Stimulated activated CD8-positive, alpha-beta memory T cell treated with anti-CD3 and anti-CD28 coated beads, Interleukin-15, amount 100 ng/mL, for 1 hour (primary cell): ENCODE results near the gene EXOC4.

Experiments
- DNase-seq: peaks from one replicate; pipeline ENCODE4 v3.0.0-alpha.2; 2020; ENCODE audit warnings: low read depth

The EXOC4 gene

DNA sequence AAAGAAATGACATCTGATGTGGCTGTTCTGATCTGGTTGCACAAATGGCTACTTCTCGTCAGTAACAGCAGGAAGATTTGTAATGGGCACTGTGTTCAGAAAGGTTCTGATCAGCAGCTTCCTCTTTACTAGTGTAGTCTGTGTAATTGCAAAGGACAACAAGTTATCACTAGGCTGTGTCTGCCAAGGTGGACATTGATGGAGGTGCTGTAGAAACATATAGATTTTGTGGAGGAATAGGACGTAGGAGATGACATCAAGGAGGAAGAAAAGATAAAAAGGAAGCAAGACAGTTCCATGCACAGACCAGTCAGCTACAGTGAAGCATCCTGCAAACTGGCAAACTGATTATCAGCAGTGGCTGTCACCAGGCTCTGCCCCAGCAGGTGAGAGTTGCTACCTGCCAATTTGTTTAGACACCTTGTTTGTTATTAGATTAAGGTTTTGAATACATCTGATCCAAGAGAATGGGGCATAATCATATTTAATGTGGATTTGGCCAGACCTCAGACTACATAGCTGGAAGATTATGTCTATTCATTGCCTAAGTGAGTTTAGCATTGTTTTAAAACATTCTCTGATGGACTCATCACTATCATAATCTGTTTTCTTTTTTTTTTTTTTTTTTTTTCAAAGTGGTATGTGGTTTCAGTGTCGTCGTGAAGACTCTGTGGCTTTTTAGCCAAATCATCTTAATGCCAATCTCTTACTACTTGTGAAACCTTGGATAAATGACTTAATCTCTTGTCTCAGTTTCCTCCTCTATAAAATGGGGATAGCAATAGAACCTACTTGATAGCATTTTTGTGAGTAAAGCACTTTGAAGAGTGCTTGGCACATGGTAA, 456.4 kb downstream of the EXOC4 start:
- no peak for DNase-seq

DNA sequence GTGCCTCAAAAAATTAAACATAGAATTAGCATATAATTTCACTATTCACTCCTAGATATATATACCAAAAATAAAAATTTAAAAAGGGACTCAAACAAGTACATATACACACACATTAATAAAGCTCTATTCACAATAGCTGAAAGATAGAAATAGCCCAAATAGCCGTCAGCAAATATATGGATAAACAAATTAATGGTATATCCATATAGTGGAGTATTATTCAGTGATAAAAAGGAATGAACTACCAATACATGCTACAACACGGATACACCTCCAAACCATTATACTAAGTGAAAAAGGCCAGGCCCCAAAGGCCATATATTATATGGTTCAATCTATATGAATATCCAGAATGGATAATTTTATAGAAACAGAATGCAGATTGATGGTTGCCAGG, 459.7 kb downstream of the EXOC4 start:
- no peak for DNase-seq

DNA sequence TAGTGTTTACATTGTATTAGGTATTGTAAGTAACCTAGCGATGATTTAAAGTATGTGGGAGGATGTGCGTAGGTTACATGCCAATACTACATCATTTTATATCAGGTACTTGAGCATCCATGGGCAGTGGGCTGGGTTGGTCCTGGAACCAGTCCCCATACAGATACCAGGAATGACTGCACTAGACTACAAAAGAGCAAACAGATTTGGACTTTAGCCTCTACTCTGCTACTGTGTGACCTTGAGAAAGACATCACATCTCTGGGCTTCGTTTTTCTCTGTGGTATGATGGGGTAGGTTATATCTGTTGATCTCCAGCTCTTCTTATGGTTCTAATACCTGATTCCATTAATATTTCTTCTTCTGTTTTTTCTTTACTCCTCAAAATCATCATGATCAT, 461.8 kb downstream of the EXOC4 start:
- no peak for DNase-seq

DNA sequence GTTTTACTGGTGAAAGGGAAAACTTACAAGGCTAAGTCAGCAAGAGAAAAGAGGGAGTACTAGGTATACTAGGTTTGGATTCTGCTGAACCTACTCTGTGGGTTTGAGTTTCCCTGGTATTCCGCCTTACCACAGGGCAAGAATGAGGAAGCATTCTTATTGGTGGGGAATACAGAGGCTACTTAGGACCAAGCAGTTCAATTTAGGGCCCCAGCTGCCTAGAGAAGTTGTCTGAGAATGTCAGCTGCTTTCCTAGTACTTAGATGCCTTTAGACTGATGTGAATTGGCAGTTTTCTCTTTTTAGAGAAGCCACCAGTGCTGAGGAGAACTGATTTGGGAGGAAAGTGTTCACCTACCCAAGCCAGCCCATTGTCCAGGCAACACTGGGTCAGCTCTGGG, 465.3 kb downstream of the EXOC4 start:
- no peak for DNase-seq

DNA sequence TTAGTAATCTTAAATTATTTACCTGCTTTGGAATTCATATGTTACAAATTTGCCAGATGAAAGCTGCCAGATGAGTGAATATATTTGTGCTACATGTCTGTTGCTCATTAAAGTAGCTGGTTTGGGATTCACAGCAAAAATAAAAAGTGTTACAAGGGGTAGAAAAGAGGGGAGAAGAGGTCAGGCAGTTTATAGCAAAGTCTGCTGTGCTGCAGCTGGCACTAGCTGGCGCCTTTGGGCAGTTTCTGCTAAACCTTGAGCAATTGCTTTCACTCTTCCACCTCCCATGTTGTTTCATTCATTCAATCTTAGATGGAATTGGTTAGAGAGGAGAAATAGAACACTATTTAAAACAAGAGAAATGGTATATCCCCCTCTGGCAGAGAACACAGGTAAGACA, 470.2 kb downstream of the EXOC4 start:
- DNase-seq: no peak

DNA sequence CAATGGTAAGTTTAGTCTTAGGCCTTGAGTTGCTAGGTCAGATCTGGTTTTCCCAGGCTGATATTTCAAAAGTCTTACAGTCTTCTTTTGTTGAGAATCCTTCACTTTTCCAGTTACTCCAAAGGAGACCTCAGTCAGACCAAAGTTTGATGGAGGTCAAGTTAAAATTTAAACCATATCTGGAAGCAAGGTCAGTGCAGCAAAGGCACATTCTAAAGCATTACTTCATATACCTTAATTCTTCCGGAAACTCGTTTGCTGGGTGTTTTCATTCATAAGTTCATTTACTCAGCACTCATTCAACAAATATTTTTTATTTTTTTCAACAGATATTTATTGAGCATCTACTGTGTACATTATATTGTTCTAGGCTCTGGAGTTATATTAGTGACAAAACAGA, 471.3 kb downstream of the EXOC4 start:
- no peak for DNase-seq

DNA sequence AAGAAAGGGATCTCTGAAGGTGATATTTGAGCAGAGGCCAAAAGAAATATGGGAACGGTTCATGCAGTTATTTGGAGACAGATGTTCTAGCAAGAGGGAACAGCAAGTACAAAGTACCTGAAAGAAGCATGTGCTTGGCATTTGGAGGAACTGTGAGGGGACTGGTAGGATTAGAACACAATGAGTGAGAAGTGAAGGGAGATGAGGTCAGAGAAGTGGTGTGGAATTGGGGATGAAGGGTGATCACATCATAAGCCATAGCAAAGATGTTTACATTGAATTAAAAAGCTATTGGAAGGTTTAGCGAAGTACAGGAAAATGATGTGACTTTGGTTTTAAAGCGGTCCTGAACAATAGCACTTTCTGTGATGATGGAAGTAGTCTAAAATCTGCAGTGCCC, 471.8 kb downstream of the EXOC4 start:
- no peak for DNase-seq

DNA sequence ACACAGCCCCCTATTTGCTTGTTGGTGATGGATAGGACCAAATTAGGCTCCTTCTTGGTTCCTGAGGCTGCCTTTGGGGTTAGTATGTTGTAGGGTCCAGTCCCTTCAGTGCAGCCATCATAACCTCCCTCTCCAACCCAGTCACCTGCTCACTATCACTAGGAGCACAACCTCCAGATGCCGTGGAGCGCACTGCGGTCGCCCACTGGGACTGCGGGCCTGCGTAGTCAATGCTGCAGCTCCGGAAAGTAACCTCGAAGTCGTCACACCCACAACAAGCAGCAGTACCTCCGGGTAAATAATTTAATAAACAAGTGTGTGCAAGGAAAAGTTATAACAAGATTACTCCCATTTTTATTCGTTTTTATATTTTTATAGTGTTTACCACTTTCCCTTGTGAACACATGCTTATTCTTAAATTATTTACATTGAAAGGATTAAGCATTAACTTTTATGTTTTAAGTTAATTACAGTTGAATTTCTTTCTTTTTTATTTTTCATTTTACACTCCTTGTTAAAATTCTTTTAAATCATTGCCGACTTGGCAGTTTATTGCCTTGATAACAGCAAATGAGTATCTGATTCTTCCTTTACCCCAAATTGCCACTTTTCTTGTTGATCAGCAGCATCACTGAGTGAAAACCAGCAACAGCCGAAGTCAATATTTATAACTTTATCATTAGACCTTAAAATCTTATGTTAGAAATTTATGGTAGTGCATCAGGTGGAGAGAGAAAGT, 474.8 kb downstream of the EXOC4 start:
- DNase-seq: no peak

DNA sequence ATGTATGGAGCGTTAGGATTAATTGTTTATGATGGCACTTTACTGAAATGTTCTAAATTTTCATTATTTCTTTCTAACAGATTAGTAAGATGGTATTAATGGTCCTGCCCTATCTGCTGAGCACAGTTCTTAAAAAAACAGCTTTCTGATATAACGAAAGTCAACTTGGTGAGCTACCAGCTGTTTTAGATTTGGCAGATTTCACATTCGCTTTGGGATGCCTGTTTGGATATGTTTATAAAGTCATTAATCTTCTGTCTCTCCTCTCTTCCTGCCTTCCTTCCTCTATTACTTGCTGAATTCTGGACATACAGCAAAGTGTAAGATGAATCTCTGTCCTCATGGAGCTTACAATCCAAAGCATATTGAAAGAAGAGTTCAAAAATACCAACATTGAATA, 477.5 kb downstream of the EXOC4 start:
- no peak for DNase-seq

DNA sequence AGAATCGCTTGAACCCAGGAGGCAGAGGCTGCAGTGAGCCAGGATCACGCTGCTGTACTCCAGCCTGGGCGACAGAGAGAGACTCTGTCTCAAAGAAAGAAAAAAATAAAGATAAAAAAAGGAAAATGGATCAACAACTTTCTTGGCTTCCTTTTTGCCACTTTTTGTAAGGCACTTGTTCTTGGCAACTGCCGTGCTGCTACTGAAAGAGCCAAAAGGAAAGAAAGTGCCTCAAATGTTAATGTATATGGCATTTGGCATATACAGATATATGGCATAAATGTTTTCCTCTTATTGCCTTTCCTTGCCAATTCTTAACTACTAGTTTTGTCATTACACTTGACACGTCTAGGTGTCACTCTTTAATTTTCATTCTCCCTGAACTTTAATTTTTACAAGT, 480.5 kb downstream of the EXOC4 start:
- DNase-seq: no peak

DNA sequence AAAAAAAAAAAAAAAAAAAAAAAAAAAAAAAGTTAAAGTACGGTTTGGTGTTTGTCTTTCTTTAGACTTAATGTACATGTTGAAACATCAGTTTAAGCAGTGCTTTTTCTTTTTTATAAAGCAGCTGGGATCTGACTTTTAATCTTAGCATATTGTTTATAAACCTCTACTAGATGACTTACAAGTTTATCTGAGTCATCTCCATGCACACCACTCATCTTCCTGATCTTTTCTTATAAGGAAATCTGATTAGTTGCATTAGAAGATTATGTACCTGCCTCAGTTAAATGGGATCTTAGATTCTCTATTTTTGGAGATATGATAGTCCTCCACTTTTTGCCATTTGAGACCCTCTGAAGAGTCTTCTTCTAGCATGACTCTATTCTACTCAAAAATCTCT, 482.3 kb downstream of the EXOC4 start:
- no peak for DNase-seq

DNA sequence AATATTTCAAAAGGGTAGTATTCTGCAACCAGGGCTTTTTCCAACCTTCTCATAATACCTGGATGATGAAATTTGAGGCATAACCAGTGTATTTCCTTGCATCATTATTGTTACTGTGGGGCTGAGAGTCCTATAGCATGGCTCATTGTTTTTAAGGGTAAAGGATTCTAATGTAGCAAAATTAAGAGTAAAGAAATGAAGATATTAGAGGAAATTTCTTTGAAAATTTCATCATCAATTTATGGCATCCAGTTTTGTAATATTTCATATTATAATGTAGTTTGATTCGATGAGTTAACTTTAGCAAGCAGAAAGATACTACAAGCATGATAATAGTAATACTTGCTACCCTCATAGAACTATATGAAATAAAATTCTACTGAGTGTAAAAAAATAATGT, 486.9 kb downstream of the EXOC4 start:
- no peak for DNase-seq

DNA sequence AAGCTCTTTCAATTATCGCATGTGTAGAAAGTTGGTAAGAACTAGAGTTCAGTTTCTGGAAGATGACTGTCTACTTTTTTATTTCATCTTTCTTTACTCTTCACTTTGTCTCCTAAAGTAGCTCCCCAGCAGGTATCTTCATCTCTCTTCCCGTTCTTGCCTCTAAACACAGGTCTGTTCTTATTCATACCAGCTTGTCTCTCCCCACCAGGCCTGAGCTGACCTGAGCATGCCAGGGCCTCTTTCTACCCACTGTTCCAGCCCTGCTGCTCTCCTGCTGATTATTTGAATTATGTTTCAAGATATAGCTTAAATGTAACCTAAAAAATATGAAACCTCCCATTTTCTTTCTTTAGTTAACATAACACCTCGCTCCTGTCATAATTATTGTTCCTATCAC, 488.2 kb downstream of the EXOC4 start:
- DNase-seq: no peak

DNA sequence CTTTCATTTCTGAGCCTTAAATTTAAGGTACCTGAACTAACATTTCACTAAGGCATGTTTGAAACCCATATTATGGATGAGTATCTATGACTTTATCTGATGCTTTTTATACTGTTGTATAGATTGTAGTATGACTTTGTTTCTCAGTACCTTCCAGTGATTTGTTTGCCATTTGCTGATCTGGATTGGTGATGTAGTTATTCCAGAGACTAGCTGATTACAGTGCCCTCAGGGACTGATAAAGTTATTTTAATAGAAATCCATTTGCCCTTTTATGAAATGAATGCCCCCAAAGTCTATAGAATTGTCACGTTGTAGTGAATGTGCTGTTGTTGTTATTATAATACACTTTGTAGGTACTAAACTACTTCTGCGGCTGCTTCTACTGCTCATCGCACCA, 488.8 kb downstream of the EXOC4 start:
- DNase-seq: no peak

DNA sequence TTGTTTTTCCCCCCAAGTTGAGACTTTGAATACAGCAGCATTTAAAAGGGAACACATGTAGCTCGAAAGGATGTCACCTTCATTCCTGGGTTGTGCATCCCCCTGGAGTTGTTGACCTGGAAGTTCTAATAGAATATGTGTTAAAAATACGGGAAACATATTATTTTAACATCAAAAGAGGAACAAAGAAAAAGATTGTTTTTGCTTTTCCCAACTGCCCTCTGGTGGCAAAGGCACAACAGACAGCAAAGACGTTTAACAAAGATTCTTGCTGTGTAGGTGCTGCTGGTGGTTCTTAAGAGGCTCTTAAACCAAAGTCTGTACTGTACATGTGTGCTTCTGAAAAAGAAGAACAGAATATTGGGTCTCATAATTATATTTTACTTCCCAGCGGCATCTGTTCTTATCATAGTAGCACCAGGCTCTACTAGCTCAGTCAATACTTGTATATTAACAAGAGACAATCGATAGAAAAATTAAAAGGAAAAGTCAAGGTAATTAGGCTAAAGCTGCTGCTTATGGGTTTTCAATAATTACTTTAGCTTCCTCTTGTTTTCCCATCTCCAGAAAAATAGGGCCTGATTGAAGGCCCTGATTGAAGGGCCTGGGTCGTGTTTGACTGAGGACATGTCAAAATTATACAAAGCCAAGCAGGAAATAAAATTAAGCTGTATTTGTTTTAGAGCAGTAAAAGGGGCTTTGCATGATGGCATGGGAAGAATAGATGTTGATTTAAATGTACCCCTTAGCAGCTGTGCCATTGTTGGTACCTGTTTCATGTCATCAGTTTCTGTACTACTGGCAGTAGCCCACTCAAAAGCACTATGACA, 490.0 kb downstream of the EXOC4 start:
- DNase-seq: no peak

DNA sequence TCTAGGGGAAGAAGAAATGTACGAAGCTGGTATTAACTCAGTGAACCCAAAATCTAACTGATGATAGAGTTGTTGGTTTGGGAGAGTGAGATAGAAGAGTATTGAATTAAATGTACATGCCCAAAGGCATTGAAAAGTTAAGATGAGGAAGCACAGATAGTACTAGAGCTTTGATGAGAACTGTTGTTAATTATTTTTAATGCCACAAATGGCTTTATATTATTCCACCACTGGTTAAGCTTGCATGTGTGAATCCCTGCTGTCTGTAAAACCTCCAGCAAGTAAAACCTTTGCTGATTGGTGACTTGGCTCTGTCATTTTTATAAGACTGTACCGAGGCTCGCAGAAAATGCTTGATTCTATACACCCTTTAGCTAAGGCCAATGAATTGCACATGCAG, 491.6 kb downstream of the EXOC4 start:
- DNase-seq: no peak

DNA sequence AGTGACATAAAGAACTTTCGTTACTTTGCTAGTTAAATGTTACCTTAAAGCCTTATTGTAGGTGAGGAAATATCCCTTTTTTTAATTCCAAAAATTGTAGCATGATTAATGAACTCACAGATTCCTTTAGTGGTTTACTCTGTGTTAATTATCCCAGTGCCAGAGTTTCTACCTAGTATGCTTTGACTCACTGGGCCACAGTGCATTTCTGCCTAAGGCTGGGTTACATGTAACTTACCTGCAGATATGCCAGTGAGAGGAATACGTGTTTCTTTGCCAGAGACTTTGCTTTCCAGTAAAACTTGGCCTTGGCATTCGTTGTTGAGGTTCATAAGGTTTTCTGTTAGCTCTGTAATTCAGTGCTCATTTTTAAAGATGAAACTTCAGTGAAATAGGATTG, 493.4 kb downstream of the EXOC4 start:
- DNase-seq: no peak

DNA sequence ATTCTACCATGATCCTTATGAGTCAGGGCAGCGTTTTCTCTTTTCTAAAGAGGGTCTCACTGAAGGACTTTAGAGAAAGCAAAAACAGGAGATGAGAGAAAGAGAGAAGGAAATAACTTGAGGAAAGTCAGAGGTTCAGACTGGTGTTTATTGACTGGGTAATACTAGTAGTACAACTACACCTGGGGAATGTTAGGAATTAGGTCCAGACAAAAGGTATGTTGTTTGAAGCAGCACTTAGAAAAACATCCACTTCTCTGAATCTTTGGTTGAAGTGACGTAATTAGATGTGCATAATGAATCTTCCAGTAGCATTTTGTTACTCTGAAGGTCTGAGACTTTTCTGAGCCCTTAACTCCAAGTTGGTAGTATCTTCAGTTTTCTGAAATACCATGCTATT, 494.0 kb downstream of the EXOC4 start:
- no peak for DNase-seq

DNA sequence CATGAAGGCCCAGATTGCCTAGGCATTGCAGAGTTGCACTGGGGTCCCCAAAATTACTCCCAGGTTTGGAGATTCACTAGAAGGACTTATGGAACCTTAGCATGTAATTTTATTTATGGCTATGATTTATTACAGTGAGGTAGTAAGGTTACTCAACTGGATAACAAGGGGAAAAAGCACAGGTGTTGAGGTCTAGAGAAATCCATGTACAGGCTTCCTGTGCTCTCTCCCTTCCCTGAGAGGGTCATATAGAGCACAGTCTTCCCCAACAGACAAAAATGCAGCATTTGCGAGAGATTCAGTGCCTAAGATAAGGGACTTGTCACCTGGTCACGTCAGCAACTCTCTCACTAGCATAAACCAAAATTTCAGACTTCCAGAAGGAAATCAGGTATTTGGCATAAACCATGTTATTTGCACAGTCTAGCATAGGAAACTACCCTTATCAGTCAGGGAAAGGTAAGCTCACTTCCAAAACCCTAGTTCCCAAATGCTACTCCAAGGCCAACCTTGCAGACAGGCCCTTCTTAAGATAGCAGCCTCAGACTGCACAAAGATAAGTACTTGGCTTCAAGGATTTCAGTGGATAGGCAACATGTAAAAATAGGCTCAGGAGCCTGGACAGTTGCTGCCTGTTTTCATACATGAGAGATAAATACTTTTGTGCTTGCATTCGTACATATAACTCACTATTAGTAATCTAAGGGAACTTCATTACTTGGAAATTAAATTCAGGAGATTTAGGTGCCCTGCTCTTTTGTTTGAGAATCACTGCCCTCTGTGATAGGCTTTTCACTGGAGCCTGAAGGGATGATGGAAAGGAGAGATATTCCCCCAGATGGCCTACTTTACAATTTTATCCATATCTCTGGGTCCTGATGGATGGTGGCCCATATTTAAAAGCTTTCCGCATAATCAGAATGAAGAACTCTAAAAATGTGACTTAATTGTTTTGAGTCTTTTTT, 495.8 kb downstream of the EXOC4 start:
- no peak for DNase-seq

DNA sequence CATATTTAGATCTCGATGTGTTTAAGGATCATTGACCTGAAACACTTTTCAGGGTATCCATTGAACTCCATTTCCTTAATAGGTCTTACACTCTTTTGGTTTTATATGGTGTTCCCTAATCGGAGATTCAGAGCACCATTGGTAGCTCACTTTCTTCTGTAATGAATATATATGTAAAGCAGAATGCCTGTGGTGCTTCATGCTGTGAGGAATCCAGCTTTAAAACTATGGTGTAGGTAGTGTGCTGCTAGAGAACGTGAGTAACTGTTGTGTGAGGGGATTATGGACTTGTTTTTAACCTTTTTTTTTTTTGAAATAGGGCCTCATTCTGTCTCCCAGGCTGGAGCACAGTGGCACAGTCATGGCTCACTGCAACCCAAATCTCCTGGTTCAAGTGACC, 497.4 kb downstream of the EXOC4 start:
- no peak for DNase-seq

DNA sequence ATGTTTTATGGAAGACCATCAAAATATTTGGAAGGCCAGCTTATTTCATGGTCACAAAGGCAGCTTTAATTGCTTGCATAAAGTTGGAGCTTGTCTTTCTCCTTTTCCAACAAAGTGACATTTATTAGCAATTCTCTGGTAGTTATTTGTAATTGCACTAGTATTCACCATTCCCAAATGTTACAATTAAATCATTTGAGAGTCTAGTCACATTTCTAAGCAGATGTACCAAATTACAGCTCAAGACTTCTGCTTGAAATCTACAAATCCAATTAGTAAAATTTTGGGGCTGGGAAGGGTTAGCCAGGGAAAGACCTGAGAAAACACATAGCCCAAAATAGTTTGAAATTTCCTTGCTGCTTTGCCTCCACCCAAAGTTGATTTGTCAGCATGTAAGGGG, 498.2 kb downstream of the EXOC4 start:
- DNase-seq: no peak

DNA sequence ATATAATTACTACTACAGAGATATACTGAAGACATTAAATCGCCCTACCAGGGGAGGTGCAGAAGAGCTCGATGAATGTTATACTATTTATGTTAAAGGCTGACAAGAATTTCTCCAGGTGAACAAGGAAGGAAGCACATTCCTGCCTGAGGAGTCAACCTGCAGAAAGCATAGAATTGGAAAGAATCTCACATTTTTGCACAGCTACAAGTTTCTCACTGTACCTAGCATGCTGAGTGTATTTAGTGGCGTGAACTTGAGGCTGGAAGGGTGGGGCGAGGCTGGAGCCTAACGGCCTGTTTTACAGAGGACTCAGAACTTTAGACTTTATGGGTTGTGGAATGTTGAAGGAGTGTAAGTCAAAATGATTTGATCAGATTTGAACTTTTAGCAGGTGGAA, 500.6 kb downstream of the EXOC4 start:
- no peak for DNase-seq
